GM21515 (cell line): ENCODE data around the gene ADPRH.
"Not testable (repeated sequence)": the region's sequence is repeated elsewhere in the genome, so short reads cannot be mapped to it uniquely, and the experiment has no call there.

ENCODE experiments used
- ATAC-seq: cut with Tn5 transposase; IDR thresholded peaks from one replicate; pipeline ENCODE4 v1.9.1; 2021; ENCODE audit not compliant: unreplicated experiment

ADPRH gene

GRCh38 chr3:119558626-119559317, 20.5 kb upstream of the ADPRH start:
- no peak for ATAC-seq

- ATAC-seq, result peak; percentile 58
These were observed 19.8 kb upstream of the ADPRH start, which contains the start of gene CD80 for GRCh38 chr3:119559441-119559963. TSS of gene CD80 (minus strand) at chr3:119559614. CDS start at chr3:119557728, 1,886 bp downstream.

GRCh38 chr3:119560160-119560559, 19.1 kb upstream of the ADPRH start:
- no peak for ATAC-seq

- ATAC-seq, result peak; percentile 56
These were observed 16.9 kb upstream of the ADPRH start for GRCh38 chr3:119562307-119562961.

- ATAC-seq, result not testable (repeated sequence)
These were observed 16.0 kb upstream of the ADPRH start for GRCh38 chr3:119563334-119563733.

GRCh38 chr3:119569156-119569555, 10.1 kb upstream of the ADPRH start:
- ATAC-seq, result no peak

- ATAC-seq, result no peak
These were observed 9.1 kb upstream of the ADPRH start for GRCh38 chr3:119570229-119570628.

GRCh38 chr3:119571230-119571629, 8.1 kb upstream of the ADPRH start:
- no peak for ATAC-seq

GRCh38 chr3:119571688-119572087, 7.6 kb upstream of the ADPRH start:
- ATAC-seq, result no peak

GRCh38 chr3:119575507-119575906, 3.8 kb upstream of the ADPRH start:
- no peak for ATAC-seq

- ATAC-seq, result peak; percentile 74
These were observed 922 bp downstream of the ADPRH start for GRCh38 chr3:119580067-119580760.

GRCh38 chr3:119582178-119582577, 2.9 kb downstream of the ADPRH start:
- ATAC-seq, result no peak

- ATAC-seq, result no peak
These were observed 5.9 kb downstream of the ADPRH start for GRCh38 chr3:119585208-119585607.

- no peak for ATAC-seq
These were observed 6.7 kb downstream of the ADPRH start for GRCh38 chr3:119585856-119586570.

- no peak for ATAC-seq
These were observed 7.5 kb downstream of the ADPRH start for GRCh38 chr3:119586733-119587172.

GRCh38 chr3:119588112-119588511, 8.8 kb downstream of the ADPRH start:
- no peak for ATAC-seq

- ATAC-seq, result no peak
These were observed 9.9 kb downstream of the ADPRH start for GRCh38 chr3:119589102-119589773.

GRCh38 chr3:119590706-119591105, 11.4 kb downstream of the ADPRH start:
- ATAC-seq, result no peak

GRCh38 chr3:119592861-119593260, 13.6 kb downstream of the ADPRH start:
- no peak for ATAC-seq

- no peak for ATAC-seq
These were observed 14.8 kb downstream of the ADPRH start for GRCh38 chr3:119594066-119594465.
